ENCODE data around the gene MSX1.

DNA sequence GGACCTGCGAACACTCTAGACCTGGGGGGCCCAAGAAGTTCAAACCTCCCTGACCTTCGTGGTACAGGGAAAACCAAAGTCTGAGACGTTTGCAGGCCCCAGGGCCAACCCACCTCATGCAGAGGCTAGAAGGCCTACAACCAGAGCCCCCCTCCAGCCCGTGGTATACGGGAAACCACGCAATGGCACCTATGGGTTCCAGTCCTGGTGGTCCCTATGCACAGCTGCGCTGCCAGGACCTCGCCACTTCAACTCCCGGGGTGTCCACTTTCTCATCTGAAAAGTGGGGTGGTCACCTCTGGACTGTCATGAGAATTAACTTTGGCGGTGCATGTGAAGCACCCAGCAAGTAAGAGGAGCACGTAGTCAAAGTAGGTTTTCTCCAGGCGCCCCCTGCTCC lies 8.4 kb upstream of the MSX1 start:
- TF ChIP-seq, protein P1, sequence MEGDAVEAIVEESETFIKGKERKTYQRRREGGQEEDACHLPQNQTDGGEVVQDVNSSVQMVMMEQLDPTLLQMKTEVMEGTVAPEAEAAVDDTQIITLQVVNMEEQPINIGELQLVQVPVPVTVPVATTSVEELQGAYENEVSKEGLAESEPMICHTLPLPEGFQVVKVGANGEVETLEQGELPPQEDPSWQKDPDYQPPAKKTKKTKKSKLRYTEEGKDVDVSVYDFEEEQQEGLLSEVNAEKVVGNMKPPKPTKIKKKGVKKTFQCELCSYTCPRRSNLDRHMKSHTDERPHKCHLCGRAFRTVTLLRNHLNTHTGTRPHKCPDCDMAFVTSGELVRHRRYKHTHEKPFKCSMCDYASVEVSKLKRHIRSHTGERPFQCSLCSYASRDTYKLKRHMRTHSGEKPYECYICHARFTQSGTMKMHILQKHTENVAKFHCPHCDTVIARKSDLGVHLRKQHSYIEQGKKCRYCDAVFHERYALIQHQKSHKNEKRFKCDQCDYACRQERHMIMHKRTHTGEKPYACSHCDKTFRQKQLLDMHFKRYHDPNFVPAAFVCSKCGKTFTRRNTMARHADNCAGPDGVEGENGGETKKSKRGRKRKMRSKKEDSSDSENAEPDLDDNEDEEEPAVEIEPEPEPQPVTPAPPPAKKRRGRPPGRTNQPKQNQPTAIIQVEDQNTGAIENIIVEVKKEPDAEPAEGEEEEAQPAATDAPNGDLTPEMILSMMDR (IDR thresholded peaks at IDR 0.05; ENCODE audit: low read length), result no peak
- TF ChIP-seq EZH2phosphoT487 (IDR thresholded peaks at IDR 0.05; ENCODE audit: low read length) (no peak), EZH2 (optimal IDR thresholded peaks at IDR 0.05; ENCODE audit: low read depth, low read length) (no peak)
